HG03280 (cell line): ENCODE results near the gene MAP2K7.

Source experiments
- ATAC-seq: cut with Tn5 transposase; IDR thresholded peaks from one replicate; pipeline ENCODE4 v1.9.1; 2021; ENCODE audit warnings: mild to moderate bottlenecking, moderate library complexity; ENCODE audit not compliant: unreplicated experiment

MAP2K7 gene

DNA sequence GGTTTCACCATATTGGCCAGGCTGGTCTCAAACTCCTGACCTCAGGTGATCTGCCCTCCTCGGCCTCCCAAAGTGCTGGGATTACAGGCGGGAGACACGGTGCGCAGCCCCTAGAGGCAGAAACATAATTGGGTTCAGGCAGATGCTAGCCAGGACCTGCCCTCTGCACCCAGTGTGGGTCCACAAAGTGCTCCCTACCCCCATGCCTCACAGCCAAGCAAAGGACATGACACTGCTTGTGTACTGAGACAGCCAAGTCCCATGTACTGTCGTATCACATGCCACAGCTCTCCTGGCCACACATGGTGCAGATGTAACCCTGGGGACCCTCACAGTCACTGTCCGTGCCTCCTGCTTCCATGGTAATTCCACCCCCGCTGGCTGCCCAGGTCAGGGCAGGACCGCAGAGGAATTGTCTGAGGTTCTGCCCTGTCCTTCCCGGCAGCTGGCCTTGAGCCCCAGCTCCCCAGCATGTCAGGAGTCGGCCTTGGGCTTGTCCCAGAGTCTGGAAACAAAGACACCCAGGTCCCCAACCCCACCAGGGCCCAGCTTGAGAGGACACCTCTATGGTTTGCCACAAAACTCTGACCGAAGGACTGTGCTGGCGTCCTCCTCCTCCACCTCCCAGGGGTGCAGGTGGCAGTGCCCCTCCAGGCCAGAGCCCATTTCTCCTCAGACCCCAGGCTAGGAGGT lies 37.1 kb upstream of the MAP2K7 start:
- no peak for ATAC-seq

DNA sequence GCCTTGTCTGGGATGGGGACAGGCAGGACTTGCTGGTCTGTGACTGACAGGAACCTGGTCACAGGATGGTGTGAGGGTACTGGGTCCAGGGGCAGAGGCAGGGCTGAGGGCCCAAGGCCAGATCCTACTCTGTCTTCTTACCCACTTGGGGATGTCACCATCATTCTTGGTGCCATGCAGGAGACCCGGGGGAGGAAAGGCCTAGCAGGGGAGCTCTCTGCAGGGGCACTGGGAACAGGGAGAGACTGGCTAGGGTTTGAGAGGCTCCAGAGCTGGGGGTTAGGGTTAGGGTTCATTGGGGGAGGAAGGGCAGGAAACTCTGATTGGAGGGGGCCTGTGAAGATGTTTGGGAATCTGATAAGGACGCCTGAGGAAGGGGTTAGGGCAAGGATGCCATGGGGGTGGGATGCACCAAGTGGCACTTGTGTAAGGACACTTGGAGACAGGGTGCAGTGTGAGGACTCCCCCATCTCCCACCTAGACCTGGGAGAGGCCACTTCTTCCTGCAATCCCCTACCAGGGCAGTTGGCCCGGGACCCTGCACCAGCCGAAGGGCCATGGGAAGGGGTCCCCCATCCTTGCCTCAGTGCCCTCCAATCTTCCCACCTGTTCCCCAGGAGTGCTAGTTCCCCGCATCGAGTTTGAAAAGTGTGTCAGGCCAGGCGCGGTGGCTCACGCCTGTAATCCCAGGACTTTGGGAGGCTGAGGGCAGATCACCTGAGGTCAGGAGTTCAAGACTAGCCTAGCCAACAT lies 36.4 kb upstream of the MAP2K7 start:
- no peak for ATAC-seq

DNA sequence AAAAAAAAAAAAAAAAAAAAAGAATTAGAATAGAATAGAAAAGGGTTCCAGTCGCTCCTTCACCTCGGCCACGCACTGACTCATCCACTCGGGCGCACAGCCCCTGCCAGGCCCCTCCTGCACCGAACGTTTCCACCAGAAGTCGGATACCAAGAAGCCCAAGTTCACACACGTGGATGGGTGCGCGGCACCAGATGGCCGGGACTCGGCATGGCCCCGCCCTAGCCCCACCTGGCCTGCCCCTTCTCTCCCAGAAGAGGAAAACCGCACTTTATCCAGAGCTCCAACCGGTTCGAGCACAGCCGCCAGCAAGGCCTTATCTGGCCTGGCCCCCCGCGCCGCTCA lies 35.4 kb upstream of the MAP2K7 start:
- no peak for ATAC-seq

DNA sequence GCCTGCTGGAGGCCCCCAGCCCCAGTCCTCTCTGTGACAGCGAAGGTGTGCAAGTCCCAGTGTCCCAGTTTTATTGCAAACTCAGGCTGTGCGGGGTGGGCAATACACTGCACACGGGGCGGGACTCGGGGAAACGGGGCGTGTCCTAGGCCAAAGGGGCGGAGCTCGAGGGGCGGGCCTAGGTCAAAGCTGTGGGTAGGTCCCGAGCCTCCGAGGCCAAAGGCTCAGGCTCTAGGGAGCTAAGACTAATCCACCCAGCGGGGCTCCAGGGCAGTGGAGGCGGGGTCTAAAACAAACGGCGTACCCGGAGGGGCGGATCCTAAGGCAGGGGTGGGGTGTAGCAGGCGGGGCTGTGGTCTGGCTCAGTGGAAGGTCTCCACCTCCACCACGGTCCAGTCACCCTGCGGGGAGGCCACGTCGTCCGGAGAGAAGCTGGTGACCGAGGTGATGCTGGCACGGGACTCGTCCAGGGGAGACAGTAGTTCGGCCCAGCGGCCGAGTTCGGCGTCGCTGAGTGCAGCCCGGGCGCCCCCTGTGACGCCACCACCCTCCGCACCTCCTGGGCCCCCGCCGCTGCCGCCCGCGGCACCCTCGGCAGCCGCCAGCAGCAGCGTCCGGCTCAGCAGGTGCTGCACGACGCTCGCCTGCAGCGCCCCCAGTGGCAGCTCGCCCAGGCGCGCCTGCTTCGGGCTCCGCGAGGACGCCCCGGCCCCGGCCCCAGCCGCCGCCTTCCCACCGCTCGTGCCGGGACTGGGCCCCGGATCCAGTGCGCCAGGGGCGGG lies 34.8 kb upstream of the MAP2K7 start:
- peak; percentile 62 for ATAC-seq

DNA sequence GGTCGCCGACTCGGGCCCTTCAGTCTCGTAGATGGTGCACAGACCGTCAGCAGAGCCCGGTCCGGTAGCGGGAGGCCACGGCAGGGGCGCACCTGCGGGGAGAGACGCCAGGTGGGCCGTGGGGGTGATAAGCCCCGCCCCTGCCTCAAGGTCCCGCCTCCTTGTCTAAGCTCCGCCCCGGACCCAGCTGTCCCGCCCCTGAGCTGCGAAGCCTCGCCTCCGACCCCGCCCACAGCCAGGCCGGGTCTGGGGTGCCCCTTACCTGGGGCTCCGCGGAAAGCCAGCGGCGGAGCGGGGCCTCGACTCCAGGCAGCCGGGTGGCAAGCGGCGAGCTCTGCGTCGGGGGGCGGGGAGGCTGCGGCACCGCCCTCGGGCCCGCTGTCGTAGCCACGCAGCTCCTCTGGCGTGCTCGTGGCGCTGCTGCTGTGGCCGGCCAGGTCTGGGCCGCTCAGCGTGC lies 34.2 kb upstream of the MAP2K7 start:
- ATAC-seq, result peak; percentile 56

DNA sequence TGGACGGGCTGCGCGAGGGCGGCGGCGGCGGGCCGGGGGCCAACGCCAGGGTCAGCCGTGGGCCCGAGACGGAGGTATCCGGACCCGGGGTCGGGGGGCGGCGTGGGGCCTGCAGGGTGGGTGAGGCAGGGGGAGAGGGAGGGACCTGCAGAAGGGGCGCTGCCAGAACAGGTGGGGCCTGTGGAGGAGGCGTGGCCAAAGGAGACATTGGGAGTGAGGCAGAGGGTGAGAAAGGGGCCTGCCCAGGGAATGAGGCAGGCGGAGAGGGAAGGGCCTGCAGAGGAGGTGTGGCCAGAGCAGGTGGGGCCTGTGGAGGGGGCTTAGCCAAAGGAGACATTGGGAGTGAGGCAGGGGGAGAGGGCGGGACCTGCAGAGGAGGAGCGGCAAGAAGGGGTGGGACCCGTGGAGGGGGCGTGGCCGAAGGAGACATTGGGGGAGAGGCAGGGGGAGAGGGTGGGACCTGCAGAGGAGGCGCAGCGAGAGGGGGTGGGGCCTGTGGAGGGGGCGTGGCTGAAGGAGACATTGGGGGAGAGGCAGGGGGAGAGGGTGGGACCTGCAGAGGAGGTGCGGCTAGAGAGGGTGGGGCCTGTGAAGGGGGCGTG lies 33.7 kb upstream of the MAP2K7 start:
- ATAC-seq, result peak; percentile 0

DNA sequence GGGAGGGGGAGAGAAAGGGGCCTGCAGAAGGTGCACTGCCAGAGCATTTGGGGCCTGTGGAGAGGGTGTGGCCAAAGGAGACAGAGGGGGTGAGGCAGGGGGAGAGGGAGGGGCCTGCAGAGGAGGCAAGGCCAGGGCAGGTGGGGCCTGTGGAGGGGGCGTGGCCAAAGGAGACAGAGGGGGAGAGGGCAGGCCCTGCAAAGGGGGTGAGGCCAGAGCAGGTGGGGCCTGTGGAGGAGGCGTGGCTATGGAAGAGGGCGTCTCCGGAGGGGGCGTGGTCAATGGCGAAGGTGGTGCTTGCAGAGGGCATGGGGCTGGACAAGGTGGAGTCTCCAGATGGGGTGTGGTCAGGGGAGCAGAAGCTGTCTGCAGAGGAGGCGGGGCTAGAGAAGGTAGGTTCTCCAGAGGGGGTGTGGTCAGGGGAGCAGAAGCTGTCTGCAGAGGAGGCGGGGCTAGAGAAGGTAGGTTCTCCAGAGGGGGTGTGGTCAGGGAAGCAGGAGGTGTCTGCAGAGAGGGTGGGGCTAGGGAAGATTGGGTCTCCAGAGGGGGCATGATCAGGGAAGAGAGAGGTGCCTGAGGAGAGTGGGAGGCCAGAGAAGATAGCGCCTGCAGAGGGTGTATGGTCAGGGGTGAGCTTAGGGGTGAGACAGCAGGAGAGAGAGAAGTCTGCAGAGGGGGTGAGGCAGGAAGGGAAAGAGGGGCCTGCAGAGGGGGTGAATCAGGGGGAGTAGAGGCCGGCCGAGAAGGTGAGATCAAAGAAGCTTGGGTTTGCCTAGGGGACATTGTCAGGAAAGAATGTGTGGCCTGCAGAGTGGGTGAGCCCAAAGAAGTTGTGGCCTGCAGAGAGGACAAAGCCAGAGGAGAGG lies 32.9 kb upstream of the MAP2K7 start:
- ATAC-seq, result no peak

DNA sequence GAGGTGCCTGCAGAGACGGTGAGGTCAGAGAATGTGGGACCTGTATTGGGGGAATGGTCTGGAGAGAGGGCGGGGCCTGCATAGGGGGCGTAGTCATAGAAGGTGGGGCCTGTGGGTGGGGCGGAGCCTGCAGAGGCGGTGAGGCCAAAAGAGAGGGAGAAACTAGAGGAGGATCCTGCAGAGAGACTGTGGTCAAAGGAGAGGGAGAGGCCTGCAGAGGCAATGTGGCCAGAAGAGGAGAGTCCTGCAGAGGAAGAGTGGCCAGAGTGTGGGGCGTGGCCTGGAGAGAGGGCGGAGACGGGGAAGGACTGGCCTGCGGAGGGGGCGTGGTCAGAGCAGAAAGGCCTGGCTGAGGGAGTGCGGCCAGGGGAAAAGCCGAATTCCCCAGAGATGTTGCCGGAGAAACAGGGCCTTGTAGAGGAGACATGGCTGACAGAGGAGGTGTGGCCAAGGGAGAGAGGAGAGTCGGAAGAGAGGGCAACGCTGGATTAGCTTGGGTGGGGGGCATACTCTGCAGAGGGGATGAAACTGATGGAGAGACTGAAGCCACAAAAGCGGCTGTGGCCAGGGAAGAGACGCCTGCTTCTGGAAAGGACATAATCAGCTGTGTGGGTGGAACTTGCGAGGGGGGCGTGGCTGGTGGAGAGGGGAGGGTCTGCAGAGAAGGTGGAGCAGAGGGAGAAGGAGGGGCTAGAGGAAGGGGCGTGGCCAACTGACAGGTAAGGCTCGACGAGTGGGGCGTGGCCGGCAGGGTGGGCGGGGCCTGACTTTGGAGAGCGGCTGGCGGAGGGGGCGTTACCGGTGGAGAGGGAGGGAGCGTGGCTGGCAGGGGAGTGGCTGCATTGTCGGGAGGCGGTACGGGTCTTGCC lies 32.0 kb upstream of the MAP2K7 start:
- no peak for ATAC-seq

DNA sequence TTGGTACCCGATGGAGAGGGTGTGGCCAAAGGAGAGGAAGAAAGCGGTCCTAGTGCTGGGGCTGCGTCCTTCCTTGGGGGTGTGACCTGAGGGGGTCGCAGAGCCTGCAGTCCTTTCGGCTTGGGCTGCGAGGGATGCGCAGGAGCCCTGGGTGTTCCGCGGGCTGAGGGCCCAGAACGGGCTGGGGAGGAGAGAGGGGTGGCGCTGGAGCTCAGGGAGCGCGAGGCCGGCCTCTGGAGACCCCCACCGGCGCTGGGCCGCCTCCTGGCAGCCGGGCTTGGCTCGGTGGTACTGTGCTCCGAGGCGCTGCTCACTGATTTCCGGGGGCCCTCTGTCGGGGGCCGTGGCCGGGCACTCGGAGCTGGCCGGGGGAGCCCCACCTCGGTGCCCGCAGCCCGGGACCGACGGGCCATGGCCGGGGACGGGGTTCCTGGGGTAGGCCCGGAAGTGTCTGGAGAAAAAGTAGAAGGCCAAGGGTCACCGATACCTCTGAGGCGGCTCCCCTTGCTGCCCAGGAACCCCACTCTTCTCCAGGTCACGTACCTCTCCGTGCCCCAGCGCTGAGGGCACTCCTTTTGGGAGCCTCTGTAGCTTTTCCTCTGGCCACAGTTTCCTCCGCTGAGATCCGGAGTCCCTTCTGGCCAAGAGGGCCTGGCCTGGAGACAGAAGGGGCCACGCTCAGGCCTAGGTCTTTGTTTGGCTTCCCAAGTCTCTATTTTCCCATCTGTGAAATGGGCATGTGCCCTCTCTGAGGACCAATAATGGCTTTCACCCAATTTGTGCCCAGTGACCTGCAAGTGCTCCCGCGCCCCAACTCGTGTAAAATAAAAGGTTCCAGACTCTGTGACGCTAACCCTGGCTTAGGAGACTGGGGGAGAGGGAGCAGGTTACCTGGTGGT lies 31.1 kb upstream of the MAP2K7 start:
- no peak for ATAC-seq

DNA sequence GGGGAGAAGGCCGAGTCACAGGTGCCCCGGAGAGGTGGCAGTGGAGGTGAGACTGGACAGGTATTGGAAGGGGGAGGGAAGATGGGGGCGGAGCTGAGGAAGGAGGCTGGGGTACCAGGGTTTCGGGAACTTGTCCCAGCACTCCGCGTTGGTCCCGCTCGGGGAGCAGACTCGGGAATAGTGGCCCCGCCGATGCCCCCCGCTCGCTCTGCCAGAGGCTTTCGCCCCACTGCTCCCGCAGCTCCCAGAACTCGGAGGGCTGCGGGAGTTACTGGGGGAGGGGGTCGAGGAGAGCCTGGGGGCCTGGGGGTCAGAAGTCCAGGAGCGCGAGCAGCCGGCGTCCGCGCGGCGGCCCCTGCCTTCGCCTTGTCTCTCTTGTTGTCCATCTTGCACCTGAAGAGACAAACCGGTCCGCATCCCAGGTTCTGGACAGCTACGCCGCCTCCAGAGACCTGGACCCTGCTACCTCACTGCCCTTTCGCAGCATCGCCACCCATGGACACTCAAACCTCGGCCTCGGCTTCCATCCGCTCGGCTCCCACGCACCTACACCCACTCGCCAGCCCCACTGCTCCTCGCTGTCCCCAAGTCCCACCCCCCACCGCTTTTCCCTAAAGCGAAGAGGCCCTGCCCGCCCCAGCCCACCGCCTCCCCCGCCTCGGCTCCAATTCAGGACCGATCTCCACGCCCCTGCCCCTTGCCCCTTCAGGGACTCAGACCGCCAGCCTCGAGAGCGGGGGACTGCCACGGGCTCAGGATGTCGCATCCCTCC lies 30.2 kb upstream of the MAP2K7 start:
- no peak for ATAC-seq

DNA sequence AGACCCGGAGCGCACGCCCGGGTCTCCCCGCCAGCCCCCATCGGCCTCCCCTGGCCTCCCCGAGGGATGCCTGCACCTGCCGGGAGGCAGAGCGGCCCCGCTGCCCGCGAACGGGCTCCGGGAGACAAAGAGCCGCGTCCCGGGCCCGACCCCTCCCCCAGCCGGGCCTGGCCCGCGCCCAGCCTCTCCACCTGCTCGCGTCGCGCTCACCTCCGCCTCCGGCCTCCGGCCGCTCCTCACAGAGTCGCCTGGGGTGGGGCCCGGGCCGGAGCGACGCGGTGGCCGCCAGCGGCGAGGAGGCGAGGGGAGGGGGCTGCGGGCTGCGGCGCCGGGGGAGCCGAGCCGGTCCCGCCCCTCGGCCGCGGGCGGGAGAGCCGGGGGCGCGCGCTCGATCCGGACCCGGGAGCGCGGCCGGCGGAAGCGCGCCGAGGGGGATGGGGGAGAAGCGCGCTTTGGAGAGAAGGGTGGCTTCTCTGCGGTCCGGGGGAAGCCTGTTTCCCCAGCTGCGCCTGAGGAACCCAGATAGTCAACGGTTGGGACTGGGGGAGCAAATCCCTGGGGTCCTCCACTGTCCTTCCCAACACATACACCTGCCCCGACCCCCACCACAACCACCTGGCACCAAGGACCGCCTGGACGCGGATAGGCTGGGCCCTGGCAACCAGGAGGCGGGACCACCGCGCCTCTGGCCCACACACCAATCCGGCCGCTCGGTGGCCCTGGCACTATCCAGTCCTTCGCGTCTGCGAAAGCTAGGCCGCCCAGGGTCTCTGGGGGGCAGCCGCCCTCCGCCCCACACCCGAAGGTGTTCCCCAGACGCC lies 29.4 kb upstream of the MAP2K7 start, which contains the start of gene PRR36:
TSS of gene PRR36 (minus strand) at position 315 of the 821 bp plus-strand sequence. CDS start 701 bp downstream, outside the sequence.
- ATAC-seq, result no peak

DNA sequence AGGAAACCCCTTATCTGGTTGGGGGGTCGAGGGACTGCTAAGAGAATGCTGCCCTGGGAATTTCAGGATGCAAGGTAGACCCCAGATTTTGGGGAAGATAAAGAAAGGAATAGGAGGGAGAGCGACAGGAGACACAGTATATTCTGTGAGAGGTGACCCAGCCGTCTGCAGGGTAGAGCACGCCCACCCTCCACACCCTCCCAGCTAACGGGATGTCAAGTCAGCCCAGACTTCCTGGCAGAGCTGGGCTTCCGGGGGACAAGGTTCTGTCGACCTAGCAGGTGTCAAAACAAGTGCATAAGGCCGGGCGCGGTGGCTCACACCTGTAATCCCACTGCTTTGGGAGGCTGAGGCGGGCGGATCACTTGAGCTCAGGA lies 28.8 kb upstream of the MAP2K7 start:
- no peak for ATAC-seq

DNA sequence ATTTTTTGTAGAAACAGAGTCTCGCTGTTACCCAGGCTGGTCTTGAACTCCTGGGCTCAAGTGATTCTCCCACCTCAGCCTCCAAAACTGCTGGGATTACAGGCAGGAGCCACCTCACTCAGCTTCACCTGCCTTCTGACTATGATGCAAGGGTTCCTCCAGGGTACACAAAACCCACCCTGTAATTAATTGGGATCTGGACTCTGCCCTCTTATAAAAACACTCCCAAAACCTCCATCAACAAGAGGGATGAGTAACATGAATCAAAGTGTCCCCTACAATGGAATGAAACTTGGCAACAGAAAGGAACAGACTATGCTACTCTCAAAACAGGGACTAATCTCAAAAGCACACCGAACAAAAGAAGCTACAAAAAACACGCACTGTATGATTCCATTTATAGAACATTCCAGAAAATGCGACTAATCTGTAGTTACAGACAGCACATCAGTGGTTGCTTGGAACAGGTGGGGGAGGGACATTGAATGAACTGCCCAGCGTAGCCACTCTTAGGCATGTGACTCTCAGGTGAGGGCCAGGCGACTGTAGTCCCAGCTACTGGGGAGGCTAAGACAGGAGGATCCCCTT lies 26.3 kb upstream of the MAP2K7 start:
- no peak for ATAC-seq

DNA sequence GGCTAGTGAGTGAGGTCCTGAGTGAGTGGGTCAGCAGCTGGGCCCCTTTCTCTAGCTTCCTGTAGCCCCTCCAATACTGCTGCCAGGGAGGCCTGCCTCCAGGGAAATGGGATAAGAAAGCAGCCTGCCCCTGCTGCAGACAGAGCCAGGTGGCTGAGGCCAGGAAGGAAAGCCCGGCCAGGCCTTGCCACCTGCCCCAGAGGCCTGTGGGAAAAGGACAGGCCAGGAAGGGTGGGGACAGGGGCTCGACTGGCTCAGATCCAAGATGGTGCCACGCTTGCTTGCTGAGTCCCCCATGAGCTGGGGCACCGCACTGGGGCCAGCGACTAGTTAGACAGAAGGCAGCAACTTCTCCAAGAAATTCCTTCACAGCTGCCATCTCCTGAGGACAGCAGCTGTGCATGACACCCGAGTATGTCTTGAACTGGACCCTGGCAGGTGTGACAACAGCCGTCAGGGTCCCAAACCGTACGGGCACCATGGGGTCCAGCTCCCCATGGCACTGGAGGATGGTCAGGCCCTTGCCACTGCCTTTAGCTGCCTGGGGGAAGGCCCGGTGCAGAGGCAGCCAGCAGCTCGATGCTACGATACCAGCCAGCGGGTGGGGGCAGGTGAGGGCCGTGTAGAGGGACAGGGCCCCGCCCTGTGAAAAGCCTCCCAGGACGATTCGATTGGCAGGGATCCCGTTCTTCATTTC lies 24.4 kb upstream of the MAP2K7 start:
- ATAC-seq, result no peak

DNA sequence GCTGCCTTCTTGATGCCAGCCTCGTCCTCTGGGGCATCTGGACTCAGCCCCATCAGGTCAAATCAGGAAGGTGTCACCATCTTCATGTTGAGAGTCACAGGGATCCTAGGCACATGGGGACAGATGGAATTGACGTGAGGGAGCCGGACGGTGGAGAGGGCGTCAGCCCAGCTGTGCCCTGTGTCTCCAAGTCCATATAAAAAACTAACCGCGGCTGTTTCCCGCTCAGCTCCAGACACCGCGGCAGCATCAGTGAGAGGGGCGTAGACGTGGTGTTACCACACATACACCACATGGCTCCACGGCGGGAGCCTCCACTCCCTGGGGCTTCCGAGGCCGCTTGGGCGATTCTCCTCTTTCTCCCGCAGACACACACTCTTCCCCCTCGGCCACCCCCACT lies 23.8 kb upstream of the MAP2K7 start:
- ATAC-seq, result no peak

DNA sequence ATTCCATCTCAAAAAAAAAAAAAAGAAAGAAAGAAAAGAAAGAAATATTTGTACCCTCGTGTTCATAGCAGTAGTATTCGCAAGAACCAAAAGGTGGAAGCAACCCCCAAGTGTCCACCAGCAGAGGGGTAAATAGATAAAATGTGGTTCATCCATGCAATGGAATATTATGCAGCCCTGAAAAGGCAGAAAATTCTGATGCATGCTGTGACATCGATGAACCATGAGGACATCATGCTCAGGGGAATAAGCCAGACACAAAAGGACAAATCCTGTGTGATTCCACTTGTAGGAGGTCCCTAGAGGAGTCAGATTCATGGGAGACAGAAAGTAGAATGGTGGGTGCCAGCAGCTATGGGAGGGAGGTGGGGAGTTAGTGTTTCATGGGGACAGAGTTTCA lies 21.8 kb upstream of the MAP2K7 start:
- ATAC-seq, result no peak
